Measurements from ENCODE around the gene DHX16. TPM values are rescaled to one million over a fixed set of nuclear protein-coding genes. Genes with fewer than 3 reads are reported as not detected.

The DHX16 gene
- total and polyA plus RNA-seq, 2 experiments from 2014 or later, result 16.0 to 31.3 TPM

DNA sequence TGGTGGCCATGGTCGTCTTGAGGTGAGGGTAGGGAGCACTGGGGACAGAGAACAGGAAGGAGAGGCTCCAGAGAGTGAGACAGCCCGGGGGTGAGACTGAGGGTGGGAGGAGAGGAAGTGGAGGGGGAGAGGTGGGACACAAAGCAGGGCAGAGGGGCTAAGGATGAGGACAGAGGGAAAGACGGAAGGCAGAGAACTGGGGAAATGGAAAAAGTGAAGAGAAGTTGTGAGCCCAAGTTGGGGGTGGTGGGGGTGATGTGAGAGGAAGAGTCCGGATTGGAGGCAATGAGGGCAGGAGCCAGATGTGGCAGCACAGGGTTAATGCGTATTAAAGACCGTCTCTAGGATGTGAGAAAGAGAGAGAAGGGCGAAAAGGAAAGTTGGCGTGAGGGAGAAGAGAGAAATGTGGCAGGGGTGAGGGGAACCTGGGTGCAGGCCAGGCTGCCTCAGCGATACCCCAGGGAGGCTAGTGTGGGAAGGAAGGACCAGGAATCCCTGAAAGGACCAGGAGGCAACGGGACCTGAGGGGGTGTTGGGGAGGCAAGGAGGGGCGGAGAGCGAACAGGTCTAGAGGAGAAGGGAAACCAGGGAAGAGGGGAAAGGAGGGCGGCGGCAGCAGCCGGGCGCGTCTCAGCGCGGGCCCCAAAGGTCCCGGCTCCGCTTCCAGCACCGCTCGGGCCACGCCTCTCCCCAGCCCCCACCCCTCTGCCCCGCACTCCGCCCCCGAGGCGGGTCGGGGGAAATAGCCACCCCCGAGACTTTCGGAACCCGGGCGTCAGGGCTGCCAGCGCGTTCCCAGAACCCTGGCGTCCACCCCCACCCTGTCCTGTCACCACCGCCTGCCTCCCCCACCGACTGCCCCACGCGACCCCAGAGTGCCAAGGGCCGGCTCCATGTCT is 13.5 kb upstream of the DHX16 start, which contains the start of gene PPP1R18:
Gene PPP1R18 (minus strand): TSS at position 637 of the 899 bp plus-strand sequence. CDS start 627 bp downstream, at position 10.
- Histone ChIP-seq H3K4me2 (peak within 1 kb of the TSS; percentile 98), H3K4me1 (ENCODE audit: insufficient read depth) (peaks cover 53% of the 10 kb centered on the region), H4K20me1 (replicated peaks; ENCODE audit: insufficient read depth) (no peaks in the 10 kb centered on the region), H3K27me3 (ENCODE audit: insufficient read depth) (0 out of 2 replicates have a peak, but pooled peaks cover 5% of the 10 kb centered on the region), H3K79me2 (replicated peaks; ENCODE audit: insufficient read depth) (peaks cover 22% of the 10 kb centered on the region), H3F3A (replicated peaks; ENCODE audit: low read depth) (peaks cover 17% of the 10 kb centered on the region), H3K36me3 (ENCODE audit: insufficient read depth) (no peaks in the 10 kb centered on the region), H3K27ac (ENCODE audit: low read depth) (peak within 1 kb of the TSS; percentile 59; the same call in 1 of the 2 replicates), H3K4me3 (peak within 1 kb of the TSS; percentile 99), H3K9me2 (ENCODE audit: insufficient read depth) (no peaks in the 10 kb centered on the region), H2AFZ (peak within 1 kb of the TSS; percentile 94)
- Mint-ChIP-seq H3K36me3 (ENCODE audit: low read depth) (peaks cover 19% of the 10 kb centered on the region), H3K4me1 (peaks cover 71% of the 10 kb centered on the region), H3K9me3 (no peaks in the 10 kb centered on the region; the same call in 2 of the 3 replicates), H3K4me3 (peak within 1 kb of the TSS; percentile 81), H3K27me3 (ENCODE audit: insufficient read depth, low read depth, poor library complexity) (peaks cover 37% of the 10 kb centered on the region), H3K27ac (peak within 1 kb of the TSS; percentile 84)
- ATAC-seq (peak; percentile 44), DNase-seq (ENCODE audit: low spot score) (peak; percentile 69)
- TF ChIP-seq, protein P1, sequence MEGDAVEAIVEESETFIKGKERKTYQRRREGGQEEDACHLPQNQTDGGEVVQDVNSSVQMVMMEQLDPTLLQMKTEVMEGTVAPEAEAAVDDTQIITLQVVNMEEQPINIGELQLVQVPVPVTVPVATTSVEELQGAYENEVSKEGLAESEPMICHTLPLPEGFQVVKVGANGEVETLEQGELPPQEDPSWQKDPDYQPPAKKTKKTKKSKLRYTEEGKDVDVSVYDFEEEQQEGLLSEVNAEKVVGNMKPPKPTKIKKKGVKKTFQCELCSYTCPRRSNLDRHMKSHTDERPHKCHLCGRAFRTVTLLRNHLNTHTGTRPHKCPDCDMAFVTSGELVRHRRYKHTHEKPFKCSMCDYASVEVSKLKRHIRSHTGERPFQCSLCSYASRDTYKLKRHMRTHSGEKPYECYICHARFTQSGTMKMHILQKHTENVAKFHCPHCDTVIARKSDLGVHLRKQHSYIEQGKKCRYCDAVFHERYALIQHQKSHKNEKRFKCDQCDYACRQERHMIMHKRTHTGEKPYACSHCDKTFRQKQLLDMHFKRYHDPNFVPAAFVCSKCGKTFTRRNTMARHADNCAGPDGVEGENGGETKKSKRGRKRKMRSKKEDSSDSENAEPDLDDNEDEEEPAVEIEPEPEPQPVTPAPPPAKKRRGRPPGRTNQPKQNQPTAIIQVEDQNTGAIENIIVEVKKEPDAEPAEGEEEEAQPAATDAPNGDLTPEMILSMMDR (conservative IDR thresholded peaks at IDR 0.05; ENCODE audit: low read depth in 2 of 2), result no peak
- TF ChIP-seq, protein P2, sequence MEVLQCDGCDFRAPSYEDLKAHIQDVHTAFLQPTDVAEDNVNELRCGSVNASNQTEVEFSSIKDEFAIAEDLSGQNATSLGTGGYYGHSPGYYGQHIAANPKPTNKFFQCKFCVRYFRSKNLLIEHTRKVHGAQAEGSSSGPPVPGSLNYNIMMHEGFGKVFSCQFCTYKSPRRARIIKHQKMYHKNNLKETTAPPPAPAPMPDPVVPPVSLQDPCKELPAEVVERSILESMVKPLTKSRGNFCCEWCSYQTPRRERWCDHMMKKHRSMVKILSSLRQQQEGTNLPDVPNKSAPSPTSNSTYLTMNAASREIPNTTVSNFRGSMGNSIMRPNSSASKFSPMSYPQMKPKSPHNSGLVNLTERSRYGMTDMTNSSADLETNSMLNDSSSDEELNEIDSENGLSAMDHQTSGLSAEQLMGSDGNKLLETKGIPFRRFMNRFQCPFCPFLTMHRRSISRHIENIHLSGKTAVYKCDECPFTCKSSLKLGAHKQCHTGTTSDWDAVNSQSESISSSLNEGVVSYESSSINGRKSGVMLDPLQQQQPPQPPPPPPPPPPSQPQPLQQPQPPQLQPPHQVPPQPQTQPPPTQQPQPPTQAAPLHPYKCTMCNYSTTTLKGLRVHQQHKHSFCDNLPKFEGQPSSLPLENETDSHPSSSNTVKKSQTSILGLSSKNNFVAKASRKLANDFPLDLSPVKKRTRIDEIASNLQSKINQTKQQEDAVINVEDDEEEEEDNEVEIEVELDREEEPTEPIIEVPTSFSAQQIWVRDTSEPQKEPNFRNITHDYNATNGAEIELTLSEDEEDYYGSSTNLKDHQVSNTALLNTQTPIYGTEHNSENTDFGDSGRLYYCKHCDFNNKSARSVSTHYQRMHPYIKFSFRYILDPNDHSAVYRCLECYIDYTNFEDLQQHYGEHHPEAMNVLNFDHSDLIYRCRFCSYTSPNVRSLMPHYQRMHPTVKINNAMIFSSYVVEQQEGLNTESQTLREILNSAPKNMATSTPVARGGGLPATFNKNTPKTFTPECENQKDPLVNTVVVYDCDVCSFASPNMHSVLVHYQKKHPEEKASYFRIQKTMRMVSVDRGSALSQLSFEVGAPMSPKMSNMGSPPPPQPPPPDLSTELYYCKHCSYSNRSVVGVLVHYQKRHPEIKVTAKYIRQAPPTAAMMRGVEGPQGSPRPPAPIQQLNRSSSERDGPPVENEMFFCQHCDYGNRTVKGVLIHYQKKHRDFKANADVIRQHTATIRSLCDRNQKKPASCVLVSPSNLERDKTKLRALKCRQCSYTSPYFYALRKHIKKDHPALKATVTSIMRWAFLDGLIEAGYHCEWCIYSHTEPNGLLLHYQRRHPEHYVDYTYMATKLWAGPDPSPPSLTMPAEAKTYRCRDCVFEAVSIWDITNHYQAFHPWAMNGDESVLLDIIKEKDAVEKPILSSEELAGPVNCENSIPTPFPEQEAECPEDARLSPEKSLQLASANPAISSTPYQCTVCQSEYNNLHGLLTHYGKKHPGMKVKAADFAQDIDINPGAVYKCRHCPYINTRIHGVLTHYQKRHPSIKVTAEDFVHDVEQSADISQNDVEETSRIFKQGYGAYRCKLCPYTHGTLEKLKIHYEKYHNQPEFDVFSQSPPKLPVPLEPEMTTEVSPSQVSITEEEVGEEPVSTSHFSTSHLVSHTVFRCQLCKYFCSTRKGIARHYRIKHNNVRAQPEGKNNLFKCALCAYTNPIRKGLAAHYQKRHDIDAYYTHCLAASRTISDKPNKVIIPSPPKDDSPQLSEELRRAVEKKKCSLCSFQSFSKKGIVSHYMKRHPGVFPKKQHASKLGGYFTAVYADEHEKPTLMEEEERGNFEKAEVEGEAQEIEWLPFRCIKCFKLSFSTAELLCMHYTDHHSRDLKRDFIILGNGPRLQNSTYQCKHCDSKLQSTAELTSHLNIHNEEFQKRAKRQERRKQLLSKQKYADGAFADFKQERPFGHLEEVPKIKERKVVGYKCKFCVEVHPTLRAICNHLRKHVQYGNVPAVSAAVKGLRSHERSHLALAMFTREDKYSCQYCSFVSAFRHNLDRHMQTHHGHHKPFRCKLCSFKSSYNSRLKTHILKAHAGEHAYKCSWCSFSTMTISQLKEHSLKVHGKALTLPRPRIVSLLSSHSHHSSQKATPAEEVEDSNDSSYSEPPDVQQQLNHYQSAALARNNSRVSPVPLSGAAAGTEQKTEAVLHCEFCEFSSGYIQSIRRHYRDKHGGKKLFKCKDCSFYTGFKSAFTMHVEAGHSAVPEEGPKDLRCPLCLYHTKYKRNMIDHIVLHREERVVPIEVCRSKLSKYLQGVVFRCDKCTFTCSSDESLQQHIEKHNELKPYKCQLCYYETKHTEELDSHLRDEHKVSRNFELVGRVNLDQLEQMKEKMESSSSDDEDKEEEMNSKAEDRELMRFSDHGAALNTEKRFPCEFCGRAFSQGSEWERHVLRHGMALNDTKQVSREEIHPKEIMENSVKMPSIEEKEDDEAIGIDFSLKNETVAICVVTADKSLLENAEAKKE (CRISPR knock-in tag; IDR thresholded peaks at IDR 0.05), result no peak
- TF ChIP-seq JUNB (IDR thresholded peaks at IDR 0.05; ENCODE audit: unreplicated experiment) (no peak), ZNF114 (CRISPR knock-in tag; IDR thresholded peaks at IDR 0.05) (no peak), EZH2phosphoT487 (IDR thresholded peaks at IDR 0.05; ENCODE audit: unreplicated experiment) (no peak), ZNF331 (CRISPR knock-in tag; IDR thresholded peaks at IDR 0.05; ENCODE audit: low read depth) (no peak), POLR2AphosphoS5 (IDR thresholded peaks at IDR 0.05; ENCODE audit: low read depth) (0 out of 2 replicates have a peak, but pooled peaks have one; percentile 45)

All from GM23338 (cell line).